Common myeloid progenitor, CD34-positive (primary cell): ENCODE data around the gene CPN2.

Experiments
- CTCF ChIA-PET: fragments of 350-600 bp; sonication (Branson Sonifier 250); formaldehyde crosslinking; loops from one replicate; lab custom pipeline; 2021; ENCODE audit warnings: antibody characterized with exemption; lab: Charles Lee
- POLR2A ChIA-PET: fragments of 350-600 bp; sonication (Branson Sonifier 250); formaldehyde crosslinking; loops from one replicate; lab custom pipeline; 2021; ENCODE audit warnings: antibody characterized with exemption; lab: Charles Lee
- DNase-seq, 3 donors: peaks; one replicate each; pipeline versions ENCODE4 v3.0.0 to v3.0.0-alpha.2; 2013
- H3K27ac ChIP-seq, 2 experiments: 1 replicate in 1 of 2; 2 replicates in 1 of 2; pipeline ENCODE4 v1.7.0; 2013; ENCODE audit warnings: inconsistent platforms in 2 of 2, low read length in 2 of 2, mild to moderate bottlenecking in 2 of 2, low read depth in 1 of 2, moderate library complexity in 1 of 2; ENCODE audit not compliant: severe bottlenecking in 2 of 2, insufficient read depth in 1 of 2, poor library complexity in 1 of 2
- H3K27me3 ChIP-seq, 5 experiments: replicated peaks in 2 of 5; 1 replicate in 3 of 5; 2 replicates in 2 of 5; pipeline versions ENCODE4 v1.6.1 to v1.7.0; 2013; ENCODE audit warnings: low read length in 4 of 5, mild to moderate bottlenecking in 2 of 5, moderate library complexity in 2 of 5, inconsistent platforms in 1 of 5; ENCODE audit not compliant: insufficient read depth in 5 of 5, control insufficient read depth in 4 of 5
- H3K36me3 ChIP-seq, 4 experiments: 1 replicate in 2 of 4; 2 replicates in 2 of 4; pipeline versions ENCODE4 v1.6.1 to v1.7.0; 2013; ENCODE audit warnings: low read length in 3 of 4, control low read depth in 1 of 4, mild to moderate bottlenecking in 1 of 4; ENCODE audit not compliant: control insufficient read depth in 4 of 4, insufficient read depth in 4 of 4
- H3K4me1 ChIP-seq, 4 experiments: 1 replicate in 3 of 4; 2 replicates in 1 of 4; pipeline versions ENCODE4 v1.6.1 to v1.7.1; 2013; ENCODE audit warnings: low read length in 3 of 4, mild to moderate bottlenecking in 3 of 4, control low read depth in 1 of 4, inconsistent platforms in 1 of 4, moderate library complexity in 1 of 4; ENCODE audit not compliant: control insufficient read depth in 4 of 4, insufficient read depth in 4 of 4; ENCODE audit errors: control extremely low read depth in 1 of 4
- H3K4me3 ChIP-seq, 7 experiments: 1 replicate in 4 of 7; 2 replicates in 3 of 7; pipeline versions ENCODE4 v1.5.1 to v1.7.0; 2013; ENCODE audit warnings: mild to moderate bottlenecking in 7 of 7, low read length in 6 of 7, moderate library complexity in 6 of 7, inconsistent platforms in 2 of 7, low read depth in 2 of 7, control low read depth in 1 of 7; ENCODE audit not compliant: insufficient read depth in 4 of 7, control insufficient read depth in 1 of 7; ENCODE audit errors: extremely low read depth in 1 of 7
- H3K9me3 ChIP-seq, 5 experiments: 1 replicate in 4 of 5; 2 replicates in 1 of 5; pipeline versions ENCODE4 v1.6.1 to v1.7.1; 2013; ENCODE audit warnings: low read length in 4 of 5, mild to moderate bottlenecking in 2 of 5, inconsistent platforms in 1 of 5, low read depth in 1 of 5, moderate library complexity in 1 of 5; ENCODE audit not compliant: control insufficient read depth in 4 of 5, insufficient read depth in 2 of 5; ENCODE audit errors: control extremely low read depth in 1 of 5
- WGBS: methylation state at CpG from one replicate; pipeline ENCODE4 v1.1.5; 2013; ENCODE audit not compliant: insufficient coverage; 5-methylcytosine and 5-hydroxymethylcytosine counted together

The CPN2 gene

DNA sequence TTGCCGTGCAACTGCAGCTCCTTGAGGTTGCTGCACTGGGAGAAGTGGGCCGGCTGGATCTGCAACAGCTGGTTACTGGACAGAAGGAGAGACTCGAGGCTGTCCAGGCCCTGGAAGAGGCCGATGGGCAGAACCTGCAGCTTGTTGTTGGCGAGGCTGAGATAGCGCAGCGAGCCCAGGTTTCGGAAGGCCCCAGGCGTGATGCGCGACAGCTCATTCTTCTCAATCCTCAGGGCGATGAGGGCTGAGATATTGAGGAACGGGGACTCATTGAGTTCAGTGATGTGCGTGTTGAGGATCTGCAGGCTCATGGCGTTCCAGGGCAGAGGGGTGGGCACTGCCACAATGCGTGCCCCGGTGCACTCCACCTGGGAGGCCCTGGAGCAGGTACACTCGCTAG is 9.4 kb upstream of the CPN2 start:
- CTCF ChIA-PET, result interaction anchor here (1.1 to 7.3 kb wide), 3 partner anchors 16 to 41 kb away, joined by 3 to 56 read pairs (median 4); no protein-coding TSS in a partner anchor

DNA sequence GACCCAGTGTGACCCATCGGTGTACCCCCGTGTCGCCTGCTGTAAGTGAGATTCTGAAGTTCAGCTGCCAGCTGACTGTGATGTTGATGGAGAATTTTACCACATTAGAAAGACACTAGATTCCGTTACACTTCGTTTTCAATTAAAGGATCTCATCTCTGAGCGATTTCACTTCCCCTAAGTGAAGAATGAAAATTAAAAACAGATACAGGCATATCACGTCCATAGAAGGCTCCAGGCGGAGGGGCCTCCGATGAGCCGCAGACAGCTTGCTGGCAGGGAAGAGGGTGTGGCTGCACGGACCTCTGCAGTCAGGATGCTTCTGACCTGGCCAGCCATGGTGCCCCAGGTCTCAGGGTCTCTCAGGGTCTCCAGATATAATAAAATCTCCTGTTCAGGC is 6.6 kb upstream of the CPN2 start:
- ChIA-PET POLR2A (no interaction called here), CTCF (interaction anchor here (1.2 to 7.3 kb wide), 2 partner anchors 13 to 24 kb away, joined by 4 to 56 read pairs; no protein-coding TSS in a partner anchor)
- DNase-seq, result no peak
- H3K4me3 ChIP-seq, result no peak overlapping the region
- H3K9me3 ChIP-seq, result no peaks in the 10 kb centered on the region
- peaks cover 0 to 5% (median 1%) of the 10 kb centered on the region in 4 experiments for H3K4me1 ChIP-seq
- H3K27me3 ChIP-seq, result peaks cover 0 to 12% (median 3%) of the 10 kb centered on the region in 5 experiments
- no peak overlapping the region for H3K27ac ChIP-seq
- no peaks in the 10 kb centered on the region for H3K36me3 ChIP-seq
- WGBS, result 97% methylated on average over 10 of the region's 11 CpGs

More for the DNA sequence above, 9.4 kb upstream of the CPN2 start:
- no peaks in the 10 kb centered on the region for H3K36me3 ChIP-seq
- H3K4me1 ChIP-seq, result no peaks in the 10 kb centered on the region
- H3K4me3 ChIP-seq, result no peak overlapping the region
- H3K27me3 ChIP-seq, result peaks cover 0 to 12% (median 3%) of the 10 kb centered on the region in 5 experiments
- WGBS, result 97% methylated on average over 18 of the region's 18 CpGs
- POLR2A ChIA-PET, result no interaction called here
- DNase-seq, result no peak
- no peak overlapping the region for H3K27ac ChIP-seq
- H3K9me3 ChIP-seq, result no peaks in the 10 kb centered on the region

- Histone ChIP-seq H3K9me3 (no peaks in the 10 kb centered on the region), H3K36me3 (no peaks in the 10 kb centered on the region), H3K27me3 (peaks cover 0 to 12% (median 3%) of the 10 kb centered on the region in 5 experiments), H3K4me3 (no peak overlapping the region), H3K27ac (no peak overlapping the region), H3K4me1 (peaks cover 0 to 5% (median 1%) of the 10 kb centered on the region in 4 experiments)
- POLR2A ChIA-PET, result no interaction called here
- WGBS, result 71% methylated on average over 7 of the region's 7 CpGs
- DNase-seq, result no peak
- CTCF ChIA-PET, result interaction anchor here (0.9 to 7.3 kb wide), 3 partner anchors 9 to 48 kb away, joined by 3 to 56 read pairs (median 8); no protein-coding TSS in a partner anchor
Observed at GRCh38 chr3:194355379-194355778, 4.3 kb upstream of the CPN2 start.

DNA sequence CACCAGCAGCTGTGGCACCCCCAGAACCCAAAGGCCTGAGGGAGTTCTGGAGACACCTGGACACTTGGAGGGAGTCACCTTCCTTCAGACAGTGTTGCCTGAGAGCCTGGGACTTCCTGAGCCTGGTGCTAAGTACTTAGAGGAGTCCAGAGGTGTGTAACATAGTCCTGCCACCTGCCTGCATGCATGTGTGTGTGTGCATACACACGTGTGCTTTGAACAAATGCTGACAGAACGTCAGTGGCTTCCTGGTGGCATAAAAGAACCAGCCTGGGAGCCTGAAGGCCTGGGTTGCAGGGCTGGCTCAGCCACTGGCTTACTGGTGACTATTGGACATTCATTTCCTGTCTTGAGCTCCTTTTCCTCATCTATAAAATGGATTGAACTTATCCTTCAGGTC is 3.2 kb upstream of the CPN2 start:
- no peaks in the 10 kb centered on the region for H3K9me3 ChIP-seq
- ChIA-PET CTCF (interaction anchor here (7.3 kb wide), 1 partner anchor 10 kb away, joined by 56 read pairs; no protein-coding TSS in a partner anchor), POLR2A (interaction anchor here (0.6 kb wide), 1 partner anchor 126 kb away, joined by 4 read pairs; no protein-coding TSS in a partner anchor)
- no peak for DNase-seq
- peaks cover 0 to 9% (median 1%) of the 10 kb centered on the region in 5 experiments for H3K27me3 ChIP-seq
- H3K36me3 ChIP-seq, result no peaks in the 10 kb centered on the region
- H3K4me3 ChIP-seq, result no peak overlapping the region
- WGBS, result 91% methylated on average over 2 of the region's 2 CpGs
- no peak overlapping the region for H3K27ac ChIP-seq
- peaks cover 0 to 5% (median 1%) of the 10 kb centered on the region in 4 experiments for H3K4me1 ChIP-seq

DNA sequence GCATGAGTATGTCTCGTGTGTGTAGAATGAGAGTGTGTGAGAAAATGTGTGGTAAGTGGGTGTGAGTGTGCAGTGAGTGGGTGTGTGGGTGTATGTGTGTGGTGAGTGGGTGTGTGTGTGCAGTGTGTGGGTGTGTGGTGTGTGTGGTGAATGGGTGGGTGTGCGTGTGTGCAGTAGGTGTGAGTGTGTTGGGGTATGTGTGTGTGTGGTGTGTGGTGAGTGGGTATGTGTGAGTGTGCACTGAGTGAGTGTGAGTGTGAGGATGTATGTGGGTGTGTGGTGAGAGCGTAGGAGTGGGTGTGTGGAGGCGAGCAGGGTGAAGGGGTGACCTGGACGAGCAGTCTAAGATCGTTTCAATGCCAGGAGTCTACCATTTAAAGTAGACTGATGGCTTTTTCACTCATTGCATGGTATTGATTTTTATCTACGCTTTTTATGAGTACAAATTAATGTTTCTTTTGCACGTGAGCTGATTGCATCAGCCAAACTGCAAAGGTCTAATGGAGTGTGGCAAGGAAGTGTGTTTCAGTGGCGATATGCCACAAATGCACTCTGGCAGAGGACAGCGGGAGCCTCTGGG is 1.6 kb upstream of the CPN2 start:
- Histone ChIP-seq H3K4me3 (no peak overlapping the region), H3K9me3 (no peaks in the 10 kb centered on the region), H3K36me3 (no peaks in the 10 kb centered on the region), H3K4me1 (peaks cover 0 to 5% (median 1%) of the 10 kb centered on the region in 4 experiments), H3K27me3 (peaks cover 0 to 4% (median 0%) of the 10 kb centered on the region in 5 experiments), H3K27ac (no peak overlapping the region)
- DNase-seq, result no peak
- POLR2A ChIA-PET, result no interaction called here
- 96% methylated on average over 8 of the region's 10 CpGs for WGBS
- CTCF ChIA-PET, result no interaction called here

DNA sequence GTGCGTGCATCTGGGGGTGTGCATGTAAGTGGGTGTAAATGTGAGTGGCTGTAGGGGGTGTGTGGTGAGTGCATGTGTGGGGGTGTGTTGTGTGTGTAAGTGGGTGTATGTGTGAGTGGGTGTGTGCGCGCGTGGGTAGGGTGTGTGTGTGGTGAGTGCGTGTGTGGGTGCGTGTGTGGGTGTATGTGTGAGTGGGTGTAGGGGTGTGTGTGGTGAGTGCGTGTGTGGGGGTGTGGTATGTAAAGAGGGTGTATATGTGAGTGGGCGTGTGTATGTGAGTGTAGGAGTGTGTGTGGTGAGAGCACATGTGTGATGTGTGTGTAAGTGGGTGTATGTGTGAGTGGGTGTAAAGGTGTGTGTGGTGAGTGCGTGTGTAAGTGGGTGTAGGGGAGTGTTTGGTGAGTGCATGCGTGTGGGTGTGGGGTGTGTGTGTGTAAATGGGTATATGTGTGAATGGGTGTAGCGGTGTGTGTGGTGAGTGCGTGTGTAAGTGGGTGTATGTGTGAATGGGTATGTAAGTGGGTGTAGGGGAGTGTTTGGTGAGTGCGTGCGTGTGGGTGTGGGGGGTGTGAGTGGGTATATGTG is 916 bp upstream of the CPN2 start:
- CTCF ChIA-PET, result interaction anchor here (1.1 kb wide), 1 partner anchor 12 kb away, joined by 3 read pairs; no protein-coding TSS in a partner anchor

GRCh38 chr3:194350726-194351071 is 429 bp downstream of the CPN2 start:
- H3K4me1 ChIP-seq, result peaks cover 0 to 5% (median 1%) of the 10 kb centered on the region in 4 experiments
- H3K36me3 ChIP-seq, result no peaks in the 10 kb centered on the region
- 100% methylated on average over 1 of the region's 3 CpGs for WGBS
- no peak overlapping the region for H3K27ac ChIP-seq
- DNase-seq, result no peak
- H3K27me3 ChIP-seq, result no peaks in the 10 kb centered on the region
- no peak overlapping the region for H3K4me3 ChIP-seq
- CTCF ChIA-PET, result interaction anchor here (1.0 to 1.1 kb wide), 2 partner anchors 9 to 10 kb away, joined by 3 to 4 read pairs; no protein-coding TSS in a partner anchor
- no peaks in the 10 kb centered on the region for H3K9me3 ChIP-seq
- POLR2A ChIA-PET, result no interaction called here

More for the DNA sequence above, 916 bp upstream of the CPN2 start:
- Histone ChIP-seq H3K27me3 (peaks cover 0 to 2% (median 0%) of the 10 kb centered on the region in 5 experiments), H3K4me1 (peaks cover 0 to 5% (median 1%) of the 10 kb centered on the region in 4 experiments), H3K4me3 (no peak overlapping the region), H3K36me3 (no peaks in the 10 kb centered on the region), H3K27ac (no peak overlapping the region), H3K9me3 (no peaks in the 10 kb centered on the region)
- POLR2A ChIA-PET, result no interaction called here
- WGBS, result over 99% methylated on average over 12 of the region's 14 CpGs
- no peak for DNase-seq
